Chondrocyte (in vitro differentiated cells): Measurements from ENCODE around the gene KCTD15. TPM values are rescaled to one million over a fixed set of nuclear protein-coding genes. Genes with fewer than 3 reads are reported as not detected.
A peak's percentile ranks its signal among the peaks of the same experiment; 100 is the strongest.

ENCODE experiments used
- DNase-seq: peaks from one replicate; pipeline ENCODE4 v3.0.0; 2021; ENCODE audit warnings: mixed read lengths, low spot score
- H3K27ac Mint-ChIP-seq: one replicate; pipeline ENCODE4 v1.8.0; 2021; ENCODE audit warnings: mild to moderate bottlenecking, moderate library complexity, mixed read lengths; ENCODE audit not compliant: unreplicated experiment
- H3K27me3 Mint-ChIP-seq: 2 replicates; pipeline ENCODE4 v1.8.0; 2021; ENCODE audit warnings: low read depth, mixed read lengths
- H3K36me3 Mint-ChIP-seq: 2 replicates; pipeline ENCODE4 v1.8.0; 2021; ENCODE audit warnings: low read depth, mixed read lengths
- H3K4me1 Mint-ChIP-seq: 2 replicates; pipeline ENCODE4 v1.8.0; 2021; ENCODE audit warnings: low read depth, mild to moderate bottlenecking, mixed read lengths
- H3K4me3 Mint-ChIP-seq: one replicate; pipeline ENCODE4 v1.8.0; 2021; ENCODE audit warnings: mild to moderate bottlenecking, moderate library complexity, mixed read lengths; ENCODE audit not compliant: unreplicated experiment
- H3K9me3 Mint-ChIP-seq: 2 replicates; pipeline ENCODE4 v1.8.0; 2021; ENCODE audit warnings: low read depth, mixed read lengths
- CTCF ChIP-seq: fragments of 200-600 bp; sonication (generic); IDR thresholded peaks from 2 replicates; pipeline ENCODE4 v1.5.0; 2021; ENCODE audit warnings: antibody characterized with exemption, mild to moderate bottlenecking, moderate library complexity
- total RNA-seq: library from RNA; stranded (reverse); gene quantifications from 3 replicates; pipeline ENCODE4 v1.2.1, GENCODE V29; 2021

KCTD15 gene
- total RNA-seq, 1 donor from 2014 or later: 64.2 TPM

- Mint-ChIP-seq H3K36me3 (peaks cover 12% of the 10 kb centered on the region), H3K9me3 (no peaks in the 10 kb centered on the region)
- no peak for TF ChIP-seq CTCF
Measured at GRCh38 chr19:33798681-33799111, 2.0 kb downstream of the KCTD15 start.

DNA sequence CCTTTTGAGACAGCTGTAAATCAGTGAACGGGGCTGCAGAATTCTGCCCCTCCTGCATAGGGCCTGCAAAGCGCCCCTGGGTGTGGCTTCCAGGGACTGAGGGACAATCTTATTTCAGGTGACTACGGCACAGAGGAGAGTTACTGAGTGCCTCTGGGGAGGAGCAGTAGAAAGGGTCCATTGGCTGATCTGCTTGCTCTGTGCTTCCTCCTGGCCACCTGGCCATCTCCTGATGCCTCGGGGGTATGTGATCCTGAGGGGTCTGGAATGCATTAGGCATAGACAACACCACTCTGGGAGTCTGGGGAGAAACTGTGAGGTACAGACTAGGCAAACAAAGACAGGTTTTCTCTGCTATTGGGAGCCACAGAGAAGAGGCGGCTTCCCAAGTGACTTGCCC, 2.8 kb downstream of the KCTD15 start:
- DNase-seq: no peak
- H3K36me3 Mint-ChIP-seq: peaks cover 12% of the 10 kb centered on the region
- H3K27me3 Mint-ChIP-seq: no peaks in the 10 kb centered on the region
- H3K4me1 Mint-ChIP-seq: peaks cover 26% of the 10 kb centered on the region
- no peaks in the 10 kb centered on the region for H3K9me3 Mint-ChIP-seq
- no peak for TF ChIP-seq CTCF
- peak overlapping the region; percentile 17 for H3K27ac Mint-ChIP-seq
- H3K4me3 Mint-ChIP-seq: peak overlapping the region; percentile 80

More at GRCh38 chr19:33798681-33799111, 2.0 kb downstream of the KCTD15 start:
- H3K4me1 Mint-ChIP-seq: peaks cover 31% of the 10 kb centered on the region
- H3K27me3 Mint-ChIP-seq: no peaks in the 10 kb centered on the region
- peak overlapping the region; percentile 81 for H3K27ac Mint-ChIP-seq
- H3K4me3 Mint-ChIP-seq: peak overlapping the region; percentile 80
- DNase-seq: no peak

- H3K9me3 Mint-ChIP-seq: no peaks in the 10 kb centered on the region
- H3K4me3 Mint-ChIP-seq: no peak overlapping the region
- peaks cover 13% of the 10 kb centered on the region for H3K36me3 Mint-ChIP-seq
- no peak overlapping the region for H3K27ac Mint-ChIP-seq
- DNase-seq: no peak
- no peak for TF ChIP-seq CTCF
- H3K4me1 Mint-ChIP-seq: peaks cover 19% of the 10 kb centered on the region
- H3K27me3 Mint-ChIP-seq: no peaks in the 10 kb centered on the region
Measured at GRCh38 chr19:33800012-33800680, 3.5 kb downstream of the KCTD15 start.

GRCh38 chr19:33801411-33801810, 4.7 kb downstream of the KCTD15 start:
- DNase-seq: no peak
- no peak for TF ChIP-seq CTCF
- Mint-ChIP-seq H3K9me3 (no peaks in the 10 kb centered on the region), H3K4me1 (peaks cover 24% of the 10 kb centered on the region), H3K27me3 (no peaks in the 10 kb centered on the region), H3K36me3 (peaks cover 20% of the 10 kb centered on the region), H3K4me3 (no peak overlapping the region), H3K27ac (no peak overlapping the region)

DNA sequence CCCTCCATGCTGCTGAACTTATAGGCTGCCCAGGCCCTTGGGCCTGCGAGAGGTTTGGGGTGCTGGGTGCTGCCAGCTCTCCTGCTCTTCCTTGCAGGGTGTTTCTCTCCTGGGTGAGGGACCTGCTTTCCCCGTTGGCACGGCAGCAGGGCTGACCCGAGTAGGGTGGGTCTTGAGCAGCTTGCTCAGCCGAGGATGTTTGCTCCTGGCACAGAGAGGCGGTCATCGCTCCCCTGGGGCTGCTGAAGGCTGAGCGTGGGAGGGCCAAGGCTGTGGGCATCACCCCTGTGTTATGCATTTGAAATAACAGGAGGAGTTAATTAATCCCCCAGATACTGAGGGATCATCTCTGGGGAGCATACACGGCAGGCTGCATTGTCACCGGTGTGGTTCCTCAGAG, 5.3 kb downstream of the KCTD15 start:
- Mint-ChIP-seq H3K4me3 (no peak overlapping the region), H3K27me3 (no peaks in the 10 kb centered on the region), H3K27ac (no peak overlapping the region), H3K36me3 (peaks cover 20% of the 10 kb centered on the region), H3K9me3 (no peaks in the 10 kb centered on the region), H3K4me1 (peaks cover 24% of the 10 kb centered on the region)
- no peak for DNase-seq
- no peak for TF ChIP-seq CTCF
